GM13976 (cell line): Measurements from ENCODE around the gene LSM3.
"Not testable (repeated sequence)": the region's sequence is repeated elsewhere in the genome, so short reads cannot be mapped to it uniquely, and the experiment has no call there.

ENCODE experiments used
- DNase-seq: peaks from one replicate; pipeline ENCODE4 v3.0.0; 2012; ENCODE audit warnings: low spot score
- CTCF ChIP-seq: IDR thresholded peaks from 2 replicates; pipeline ENCODE4 v1.5.1; 2012; ENCODE audit warnings: borderline replicate concordance, mild to moderate bottlenecking; ENCODE audit not compliant: insufficient read depth; ENCODE audit errors: extremely low read depth, missing control alignments, control extremely low read depth
- in situ Hi-C: fragments of 300-500 bp; cut with MboI; formaldehyde crosslinking; loops from one replicate; pipeline ENCODE4 v1.12.0; 2022; ENCODE audit warnings: low sequenced_read_pairs, mixed read lengths, inconsistent platforms; ENCODE audit not compliant: unreplicated experiment

Gene LSM3

GRCh38 chr3:14227856-14228255, 49.2 kb downstream of the LSM3 start:
- DNase-seq = no peak
- TF ChIP-seq CTCF = no peak
- in situ Hi-C loops = no loop called here

GRCh38 chr3:14228681-14229470, 50.3 kb downstream of the LSM3 start:
- DNase-seq = no peak
- no peak for TF ChIP-seq CTCF
- in situ Hi-C loops = no loop called here

GRCh38 chr3:14229695-14230094, 51.1 kb downstream of the LSM3 start:
- DNase-seq, in situ Hi-C loops: not testable (repeated sequence)

- no peak for TF ChIP-seq CTCF
- DNase-seq = no peak
- in situ Hi-C loops = no loop called here
These were observed 52.1 kb downstream of the LSM3 start for GRCh38 chr3:14230729-14231128.

GRCh38 chr3:14231145-14231990, 52.8 kb downstream of the LSM3 start:
- no peak for TF ChIP-seq CTCF
- in situ Hi-C loops = no loop called here
- DNase-seq = no peak

GRCh38 chr3:14231998-14232501, 53.4 kb downstream of the LSM3 start:
- TF ChIP-seq CTCF = no peak
- DNase-seq = no peak
- in situ Hi-C loops = no loop called here

- in situ Hi-C loops = no loop called here
- TF ChIP-seq CTCF = no peak
- no peak for DNase-seq
These were observed 55.8 kb downstream of the LSM3 start for GRCh38 chr3:14234251-14235002.
